Vagina (tissue), 2 donors: ENCODE measurements around the gene TLE3. TPM values are rescaled to one million over a fixed set of nuclear protein-coding genes. Genes with fewer than 3 reads are reported as not detected.

Source experiments
- DNase-seq, 2 donors: peaks; one replicate each; pipeline ENCODE4 v3.0.0-alpha.2; 2017; ENCODE audit errors: extremely low spot score in 2 of 2
- H3K27ac ChIP-seq: fragments of 200-600 bp; sonication (generic); one replicate; pipeline ENCODE4 v1.5.1; 2019
- H3K27me3 ChIP-seq: fragments of 200-600 bp; sonication (generic); one replicate; pipeline ENCODE4 v1.5.1; 2019
- H3K36me3 ChIP-seq, 2 donors: fragments of 200-600 bp; sonication (generic); one replicate each; pipeline ENCODE4 v1.5.1; 2017 to 2019
- H3K4me1 ChIP-seq: fragments of 200-600 bp; sonication (generic); one replicate; pipeline ENCODE4 v1.5.1; 2019
- H3K4me3 ChIP-seq, 2 donors: fragments of 200-600 bp; sonication (generic); 1 replicate in 1 of 2; 2 replicates in 1 of 2; pipeline ENCODE4 v1.5.1; 2016 to 2019
- H3K9me3 ChIP-seq: fragments of 200-600 bp; sonication (generic); one replicate; pipeline ENCODE4 v1.5.1; 2019
- POLR2A ChIP-seq, 2 donors: fragments of 450-650 bp; IDR thresholded peaks; one replicate each; pipeline ENCODE4 v1.6.1; 2017; ENCODE audit warnings: antibody characterized with exemption in 2 of 2, mild to moderate bottlenecking in 2 of 2, moderate library complexity in 2 of 2
- POLR2AphosphoS5 ChIP-seq, 2 donors: sonication (generic); formaldehyde crosslinking; IDR thresholded peaks; one replicate each; pipeline ENCODE4 v1.9.0; 2017; ENCODE audit warnings: antibody characterized with exemption in 2 of 2, mild to moderate bottlenecking in 2 of 2, low read depth in 1 of 2; ENCODE audit not compliant: insufficient read depth in 1 of 2
- intact Hi-C: fragments of 100-400 bp; cut with DNase I; formaldehyde crosslinking; loops from one replicate; pipeline ENCODE4 v1.15.1; 2023
- total RNA-seq: library from RNA; depleted of rRNA; stranded (reverse); fragments of >200 nt; gene quantifications from one replicate; pipeline ENCODE4 v1.2.3, GENCODE V29; 2016
- TF ChIP-seq, protein P1 (sequence below), 3 experiments: fragments of 450-650 bp in 2 of 3; fragments of 200-600 bp in 1 of 3; sonication (generic) in 1 of 3; IDR thresholded peaks; one replicate each; pipeline ENCODE4 v1.5.1; 2017 to 2019; ENCODE audit warnings: antibody characterized with exemption in 3 of 3, mild to moderate bottlenecking in 2 of 3, moderate library complexity in 2 of 3

Gene TLE3
- total RNA-seq, 1 donor from 2014 or later: 64.6 TPM

DNA sequence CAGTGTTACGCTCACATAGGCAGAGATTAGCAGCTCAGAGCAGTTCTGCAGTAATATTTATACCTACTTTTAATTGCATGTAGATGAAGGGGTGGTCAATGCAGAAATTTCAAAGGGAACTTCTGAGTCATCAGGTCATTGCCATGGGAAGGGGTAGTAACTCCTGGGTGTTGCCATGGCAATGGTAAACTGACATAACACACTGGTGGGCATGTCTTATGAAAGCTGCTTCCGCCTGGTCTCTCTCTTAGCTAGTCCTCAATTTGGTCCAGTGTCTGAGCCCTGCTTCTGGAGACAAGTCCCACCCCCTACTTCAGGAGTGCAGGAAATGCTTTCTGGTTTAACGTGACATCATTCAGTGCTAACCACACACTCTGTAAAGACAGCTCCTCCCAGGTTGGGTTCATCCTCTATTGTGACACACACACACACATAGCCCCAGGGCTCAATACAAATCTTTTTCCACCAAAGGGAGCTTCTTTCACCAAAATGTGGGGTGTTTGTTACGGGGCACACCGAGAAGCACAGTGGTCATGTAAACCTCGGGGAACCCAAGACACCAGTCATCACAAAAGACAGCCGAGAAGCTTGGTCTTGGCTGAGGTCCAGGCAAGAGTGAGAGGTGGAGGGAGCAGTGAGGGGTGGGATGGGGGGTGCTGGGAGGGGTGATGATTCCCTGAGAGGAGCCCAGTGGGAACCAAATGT lies 74.5 kb downstream of the TLE3 start:
- intact Hi-C loops: no loop called here
- Histone ChIP-seq H3K36me3 (no peaks in the 10 kb centered on the region), H3K27me3 (no peaks in the 10 kb centered on the region), H3K27ac (no peak overlapping the region), H3K4me1 (peaks cover 20% of the 10 kb centered on the region), H3K9me3 (no peaks in the 10 kb centered on the region), H3K4me3 (no peak overlapping the region)
- no peak for DNase-seq
- TF ChIP-seq POLR2A (IDR thresholded peaks at IDR 0.05) (no peak), POLR2AphosphoS5 (IDR thresholded peaks at IDR 0.05; ENCODE audit: insufficient read depth in 1 of 2, low read depth in 1 of 2) (no peak)
- TF ChIP-seq, protein P1, sequence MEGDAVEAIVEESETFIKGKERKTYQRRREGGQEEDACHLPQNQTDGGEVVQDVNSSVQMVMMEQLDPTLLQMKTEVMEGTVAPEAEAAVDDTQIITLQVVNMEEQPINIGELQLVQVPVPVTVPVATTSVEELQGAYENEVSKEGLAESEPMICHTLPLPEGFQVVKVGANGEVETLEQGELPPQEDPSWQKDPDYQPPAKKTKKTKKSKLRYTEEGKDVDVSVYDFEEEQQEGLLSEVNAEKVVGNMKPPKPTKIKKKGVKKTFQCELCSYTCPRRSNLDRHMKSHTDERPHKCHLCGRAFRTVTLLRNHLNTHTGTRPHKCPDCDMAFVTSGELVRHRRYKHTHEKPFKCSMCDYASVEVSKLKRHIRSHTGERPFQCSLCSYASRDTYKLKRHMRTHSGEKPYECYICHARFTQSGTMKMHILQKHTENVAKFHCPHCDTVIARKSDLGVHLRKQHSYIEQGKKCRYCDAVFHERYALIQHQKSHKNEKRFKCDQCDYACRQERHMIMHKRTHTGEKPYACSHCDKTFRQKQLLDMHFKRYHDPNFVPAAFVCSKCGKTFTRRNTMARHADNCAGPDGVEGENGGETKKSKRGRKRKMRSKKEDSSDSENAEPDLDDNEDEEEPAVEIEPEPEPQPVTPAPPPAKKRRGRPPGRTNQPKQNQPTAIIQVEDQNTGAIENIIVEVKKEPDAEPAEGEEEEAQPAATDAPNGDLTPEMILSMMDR (IDR thresholded peaks at IDR 0.05): no peak

DNA sequence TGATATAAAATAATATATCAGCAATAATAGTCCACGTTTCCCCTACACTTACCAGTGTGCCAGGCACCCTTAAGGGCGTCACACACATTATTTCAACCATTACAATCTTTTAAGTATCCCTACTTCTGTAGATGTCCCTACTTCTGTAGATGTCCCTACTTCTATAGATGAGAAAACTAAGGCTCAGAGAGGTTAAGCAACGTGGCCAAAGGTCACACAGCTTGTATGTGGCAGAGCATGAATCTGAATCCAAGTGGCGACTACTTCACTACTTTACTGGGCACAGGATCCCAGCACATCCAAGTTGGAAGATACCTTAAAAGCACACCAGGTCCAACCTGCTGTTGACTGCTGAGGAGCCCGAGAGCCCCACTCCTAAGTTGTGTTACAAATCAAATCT lies 77.5 kb downstream of the TLE3 start:
- H3K4me1 ChIP-seq: peaks cover 20% of the 10 kb centered on the region
- no peak overlapping the region for H3K4me3 ChIP-seq
- H3K9me3 ChIP-seq: no peaks in the 10 kb centered on the region
- H3K27me3 ChIP-seq: no peaks in the 10 kb centered on the region
- intact Hi-C loops: no loop called here
- TF ChIP-seq, protein P1 (IDR thresholded peaks at IDR 0.05): no peak
- TF ChIP-seq POLR2A (IDR thresholded peaks at IDR 0.05): no peak
- no peak for TF ChIP-seq POLR2AphosphoS5 (IDR thresholded peaks at IDR 0.05; ENCODE audit: insufficient read depth in 1 of 2, low read depth in 1 of 2)
- H3K36me3 ChIP-seq: no peaks in the 10 kb centered on the region
- no peak for DNase-seq
- no peak overlapping the region for H3K27ac ChIP-seq

DNA sequence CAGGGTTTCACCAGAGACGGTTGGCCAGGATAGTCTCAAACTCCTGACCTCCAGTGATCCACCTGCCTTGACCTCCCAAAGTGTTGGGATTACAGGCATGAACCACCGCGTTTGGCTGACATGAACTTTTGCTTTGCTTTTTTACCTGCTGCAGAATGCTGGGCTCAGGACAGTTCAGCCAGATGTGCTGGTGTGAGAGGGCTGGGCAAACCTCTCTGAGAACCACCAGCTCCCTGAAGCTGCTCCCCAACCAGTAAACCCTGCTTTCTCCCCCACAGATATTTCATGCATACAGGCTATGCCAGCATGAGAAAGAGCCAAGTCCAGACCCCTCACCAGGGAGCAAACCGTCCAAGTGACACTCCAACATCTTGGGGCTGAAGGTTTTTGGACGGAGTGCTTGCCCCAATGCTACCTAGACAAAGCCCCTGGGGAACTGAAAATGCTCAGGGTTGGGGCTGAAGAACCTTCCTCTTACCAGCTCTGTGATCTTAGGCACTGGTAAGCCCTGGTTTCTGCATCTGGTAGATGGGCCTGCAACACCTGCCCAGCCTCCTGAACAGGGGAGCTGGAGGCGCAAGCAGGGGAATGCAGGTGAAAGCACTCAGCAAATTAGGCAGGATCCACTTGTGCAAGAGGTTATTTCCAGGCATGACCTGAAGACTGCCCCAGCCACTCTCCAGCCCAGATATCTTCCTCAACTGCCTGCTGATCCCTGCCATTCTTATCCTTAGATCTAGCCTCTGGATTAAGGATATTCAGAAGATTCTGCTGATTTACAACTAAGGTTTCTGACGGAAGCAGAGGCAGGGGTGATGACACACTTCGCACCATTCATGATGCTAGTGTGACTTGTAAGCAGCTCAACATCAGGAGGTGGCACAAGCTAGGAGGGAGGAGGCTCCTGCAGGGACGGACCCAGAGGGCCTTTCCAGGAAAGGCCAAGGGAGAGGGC lies 78.8 kb downstream of the TLE3 start:
- intact Hi-C loops: no loop called here
- TF ChIP-seq, protein P1 (IDR thresholded peaks at IDR 0.05): no peak
- TF ChIP-seq POLR2AphosphoS5 (IDR thresholded peaks at IDR 0.05; ENCODE audit: insufficient read depth in 1 of 2, low read depth in 1 of 2) (no peak), POLR2A (IDR thresholded peaks at IDR 0.05) (no peak)
- Histone ChIP-seq H3K4me1 (peaks cover 10% of the 10 kb centered on the region), H3K9me3 (no peaks in the 10 kb centered on the region), H3K27me3 (no peaks in the 10 kb centered on the region), H3K27ac (no peak overlapping the region), H3K36me3 (no peaks in the 10 kb centered on the region), H3K4me3 (no peak overlapping the region)
- no peak for DNase-seq

DNA sequence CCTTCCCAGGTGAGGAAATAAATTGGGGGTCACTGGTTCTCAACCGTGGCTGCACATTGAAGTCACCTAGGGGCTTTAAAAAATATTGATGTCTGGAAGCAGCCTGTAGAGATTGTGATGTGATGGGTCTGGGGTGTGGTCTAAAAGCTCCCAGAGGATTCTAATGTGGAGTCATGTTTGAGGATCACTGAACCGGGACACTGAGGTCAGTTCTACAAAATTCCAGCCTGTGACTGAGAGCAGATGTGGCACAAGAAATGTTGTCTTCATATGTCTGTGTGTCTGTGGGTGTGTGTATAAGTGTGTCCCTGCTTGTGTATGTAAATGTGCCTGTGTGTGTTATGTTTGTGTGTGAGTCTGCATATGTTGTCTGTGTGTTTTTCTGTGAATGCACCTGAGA lies 79.9 kb downstream of the TLE3 start:
- DNase-seq: no peak
- Histone ChIP-seq H3K27ac (no peak overlapping the region), H3K4me3 (no peak overlapping the region), H3K36me3 (no peaks in the 10 kb centered on the region), H3K27me3 (no peaks in the 10 kb centered on the region), H3K9me3 (no peaks in the 10 kb centered on the region), H3K4me1 (no peaks in the 10 kb centered on the region)
- intact Hi-C loops: no loop called here
- TF ChIP-seq POLR2AphosphoS5 (IDR thresholded peaks at IDR 0.05; ENCODE audit: insufficient read depth in 1 of 2, low read depth in 1 of 2) (no peak), POLR2A (IDR thresholded peaks at IDR 0.05) (no peak)
- TF ChIP-seq, protein P1 (IDR thresholded peaks at IDR 0.05): no peak
